ENCODE results near the gene PHACTR3.

Gene PHACTR3

GRCh38 chr20:59709636-59710035 is 105.3 kb downstream of the PHACTR3 start:
- no peak for TF ChIP-seq CTCF (IDR thresholded peaks at IDR 0.05; ENCODE audit: insufficient read depth, low read depth, low read length, missing control alignments)
- no peak overlapping the region for H3K4me3 ChIP-seq (ENCODE audit: low read depth, low read length)
- no peak for DNase-seq (ENCODE audit: low read depth)

- no peak for DNase-seq (ENCODE audit: low read depth)
- H3K4me3 ChIP-seq (ENCODE audit: low read depth, low read length), result no peak overlapping the region
- no peak for TF ChIP-seq CTCF (IDR thresholded peaks at IDR 0.05; ENCODE audit: insufficient read depth, low read depth, low read length, missing control alignments)
These were observed 113.7 kb downstream of the PHACTR3 start for GRCh38 chr20:59718071-59718470.

GRCh38 chr20:59718751-59719150 is 114.4 kb downstream of the PHACTR3 start:
- TF ChIP-seq CTCF (IDR thresholded peaks at IDR 0.05; ENCODE audit: insufficient read depth, low read depth, low read length, missing control alignments), result no peak

GRCh38 chr20:59720013-59720412 is 115.7 kb downstream of the PHACTR3 start:
- DNase-seq (ENCODE audit: low read depth), result no peak
- no peak overlapping the region for H3K4me3 ChIP-seq (ENCODE audit: low read depth, low read length)
- no peak for TF ChIP-seq CTCF (IDR thresholded peaks at IDR 0.05; ENCODE audit: insufficient read depth, low read depth, low read length, missing control alignments)

More at GRCh38 chr20:59718751-59719150, 114.4 kb downstream of the PHACTR3 start:
- no peak overlapping the region for H3K4me3 ChIP-seq (ENCODE audit: low read depth, low read length)
- no peak for DNase-seq (ENCODE audit: low read depth)

GRCh38 chr20:59721386-59721785 is 117.0 kb downstream of the PHACTR3 start:
- TF ChIP-seq CTCF (IDR thresholded peaks at IDR 0.05; ENCODE audit: insufficient read depth, low read depth, low read length, missing control alignments), result no peak
- no peak overlapping the region for H3K4me3 ChIP-seq (ENCODE audit: low read depth, low read length)
- DNase-seq (ENCODE audit: low read depth), result no peak

- H3K4me3 ChIP-seq (ENCODE audit: low read depth, low read length), result no peak overlapping the region
- TF ChIP-seq CTCF (IDR thresholded peaks at IDR 0.05; ENCODE audit: insufficient read depth, low read depth, low read length, missing control alignments), result no peak
- no peak for DNase-seq (ENCODE audit: low read depth)
These were observed 118.8 kb downstream of the PHACTR3 start for GRCh38 chr20:59723108-59723500.

- DNase-seq (ENCODE audit: low read depth), result no peak
- H3K4me3 ChIP-seq (ENCODE audit: low read depth, low read length), result no peak overlapping the region
- TF ChIP-seq CTCF (IDR thresholded peaks at IDR 0.05; ENCODE audit: insufficient read depth, low read depth, low read length, missing control alignments), result no peak
These were observed 119.5 kb downstream of the PHACTR3 start for GRCh38 chr20:59723607-59724456.
